ENCODE results near the gene TPD52L3. TPM values are rescaled to one million over a fixed set of nuclear protein-coding genes. Genes with fewer than 3 reads are reported as not detected.

Gene TPD52L3
- total and polyA plus RNA-seq, 8 donors: not detected

- Histone ChIP-seq H3K9me3 (no peaks in the 10 kb centered on the region), H3K36me3 (no peaks in the 10 kb centered on the region), H3K27me3 (peaks cover 0 to 5% of the 10 kb centered on the region in 2 donors), H3K4me1 (no peaks in the 10 kb centered on the region), H3K4me3 (no peak overlapping the region), H3K27ac (no peak overlapping the region)
- intact Hi-C loops (cut with DNase I): loop anchor here in 1 of 2 donors (5.0 kb wide), 1 partner anchor 213 kb away; no protein-coding TSS in a partner anchor
- TF ChIP-seq CTCF (IDR thresholded peaks at IDR 0.05): peak; percentile 69 to 78
- ATAC-seq (peak; percentile 97), DNase-seq (peak in 1 of 4 donors; percentile 46)
Observed at GRCh38 chr9:6354072-6354686, 26.0 kb downstream of the TPD52L3 start.

- Histone ChIP-seq H3K4me1 (no peaks in the 10 kb centered on the region), H3K27ac (no peak overlapping the region), H3K4me3 (no peak overlapping the region), H3K36me3 (no peaks in the 10 kb centered on the region), H3K9me3 (no peaks in the 10 kb centered on the region), H3K27me3 (no peaks in the 10 kb centered on the region)
- DNase-seq (no peak), ATAC-seq (no peak)
- intact Hi-C loops (cut with DNase I): no loop called here
- no peak for TF ChIP-seq CTCF (IDR thresholded peaks at IDR 0.05)
Observed at GRCh38 chr9:6355728-6356127, 27.6 kb downstream of the TPD52L3 start.

- ATAC-seq (no peak), DNase-seq (no peak)
- intact Hi-C loops (cut with DNase I): no loop called here
- no peaks in the 10 kb centered on the region for H3K36me3 ChIP-seq
- no peak overlapping the region for H3K4me3 ChIP-seq
- H3K27me3 ChIP-seq: no peaks in the 10 kb centered on the region
- H3K27ac ChIP-seq: no peak overlapping the region
- no peaks in the 10 kb centered on the region for H3K4me1 ChIP-seq
- no peaks in the 10 kb centered on the region for H3K9me3 ChIP-seq
- TF ChIP-seq CTCF (IDR thresholded peaks at IDR 0.05): no peak
Observed at GRCh38 chr9:6356441-6356840, 28.3 kb downstream of the TPD52L3 start.

GRCh38 chr9:6356904-6357303 is 28.7 kb downstream of the TPD52L3 start:
- Histone ChIP-seq H3K4me3 (no peak overlapping the region), H3K9me3 (no peaks in the 10 kb centered on the region), H3K27ac (no peak overlapping the region), H3K4me1 (no peaks in the 10 kb centered on the region), H3K27me3 (no peaks in the 10 kb centered on the region), H3K36me3 (no peaks in the 10 kb centered on the region)
- ATAC-seq (no peak), DNase-seq (no peak)
- no peak for TF ChIP-seq CTCF (IDR thresholded peaks at IDR 0.05)
- intact Hi-C loops (cut with DNase I): no loop called here

GRCh38 chr9:6367128-6367890 is 39.1 kb downstream of the TPD52L3 start:
- no peak overlapping the region for H3K27ac ChIP-seq
- no peaks in the 10 kb centered on the region for H3K36me3 ChIP-seq
- no peaks in the 10 kb centered on the region for H3K27me3 ChIP-seq
- intact Hi-C loops (cut with DNase I): no loop called here
- H3K4me3 ChIP-seq: no peak overlapping the region
- DNase-seq: no peak
- ATAC-seq: no peak
- no peak for TF ChIP-seq CTCF (IDR thresholded peaks at IDR 0.05)
- peaks cover 0 to 8% of the 10 kb centered on the region in 2 donors for H3K9me3 ChIP-seq
- H3K4me1 ChIP-seq: no peaks in the 10 kb centered on the region

All from left lung (tissue), 10 donors.